Colonic mucosa (tissue), 4 donors: Measurements from ENCODE around the gene KCNA1. TPM values are rescaled to one million over a fixed set of nuclear protein-coding genes. Genes with fewer than 3 reads are reported as not detected.

ENCODE experiments used
- DNase-seq: peaks from one replicate; pipeline ENCODE4 v3.0.0-alpha.2; 2020
- H3K27ac ChIP-seq: fragments of 200-600 bp; one replicate; pipeline ENCODE4 v1.8.0; 2021
- H3K27me3 ChIP-seq: fragments of 200-600 bp; one replicate; pipeline ENCODE4 v1.8.0; 2021
- H3K36me3 ChIP-seq: fragments of 200-600 bp; one replicate; pipeline ENCODE4 v1.8.0; 2021
- H3K4me1 ChIP-seq: fragments of 200-600 bp; one replicate; pipeline ENCODE4 v1.8.0; 2021; ENCODE audit warnings: mild to moderate bottlenecking
- H3K4me3 ChIP-seq: fragments of 200-600 bp; one replicate; pipeline ENCODE4 v1.8.0; 2021
- H3K9ac ChIP-seq, 2 donors: one replicate each; pipeline ENCODE4 v1.7.0; 2013; ENCODE audit warnings: control low read depth in 2 of 2, low read depth in 2 of 2, low read length in 2 of 2
- H3K9me3 ChIP-seq: fragments of 200-600 bp; one replicate; pipeline ENCODE4 v1.8.0; 2021
- CTCF ChIP-seq: fragments of 200-600 bp; IDR thresholded peaks from one replicate; pipeline ENCODE4 v1.8.0; 2022; ENCODE audit warnings: antibody characterized with exemption, mild to moderate bottlenecking
- intact Hi-C: fragments of 100-400 bp; cut with DNase I; formaldehyde crosslinking; loops from one replicate; pipeline ENCODE4 v1.14.1; 2022
- total RNA-seq, 2 donors: library from RNA; stranded (reverse); fragmentation: NEBNext Ultra II Directional in 1 of 2; extraction: Animal tissue kit (Norgen Biotek cat#: 25700) in 1 of 2; gene quantifications; one replicate each; pipeline ENCODE4 v1.2.1, GENCODE V29; 2021
- donor health status: healthy.
- donor health status: DM: no; HTN: no; CAD: no.
- donor health status: DM: no; HTN: no; CAD: no.

KCNA1 gene
- total RNA-seq, 2 donors from 2014 or later, result 0.61 TPM; not detected in 1

DNA sequence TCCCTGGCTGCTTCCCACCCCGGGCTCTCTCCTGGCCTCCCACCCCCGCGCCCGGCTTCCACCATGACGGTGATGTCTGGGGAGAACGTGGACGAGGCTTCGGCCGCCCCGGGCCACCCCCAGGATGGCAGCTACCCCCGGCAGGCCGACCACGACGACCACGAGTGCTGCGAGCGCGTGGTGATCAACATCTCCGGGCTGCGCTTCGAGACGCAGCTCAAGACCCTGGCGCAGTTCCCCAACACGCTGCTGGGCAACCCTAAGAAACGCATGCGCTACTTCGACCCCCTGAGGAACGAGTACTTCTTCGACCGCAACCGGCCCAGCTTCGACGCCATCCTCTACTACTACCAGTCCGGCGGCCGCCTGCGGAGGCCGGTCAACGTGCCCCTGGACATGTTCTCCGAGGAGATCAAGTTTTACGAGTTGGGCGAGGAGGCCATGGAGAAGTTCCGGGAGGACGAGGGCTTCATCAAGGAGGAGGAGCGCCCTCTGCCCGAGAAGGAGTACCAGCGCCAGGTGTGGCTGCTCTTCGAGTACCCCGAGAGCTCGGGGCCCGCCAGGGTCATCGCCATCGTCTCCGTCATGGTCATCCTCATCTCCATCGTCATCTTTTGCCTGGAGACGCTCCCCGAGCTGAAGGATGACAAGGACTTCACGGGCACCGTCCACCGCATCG lies 1.8 kb downstream of the KCNA1 start:
- intact Hi-C loops, result no loop called here
- Histone ChIP-seq H3K9ac (no peak overlapping the region), H3K4me3 (no peak overlapping the region), H3K27ac (no peak overlapping the region), H3K27me3 (peaks cover 56% of the 10 kb centered on the region), H3K9me3 (no peaks in the 10 kb centered on the region), H3K4me1 (no peaks in the 10 kb centered on the region), H3K36me3 (no peaks in the 10 kb centered on the region)
- DNase-seq, result peak; percentile 18
- no peak for TF ChIP-seq CTCF

GRCh38 chr12:4914720-4915119 lies 5.0 kb downstream of the KCNA1 start:
- no peaks in the 10 kb centered on the region for H3K9me3 ChIP-seq
- no peak for DNase-seq
- H3K4me1 ChIP-seq, result no peaks in the 10 kb centered on the region
- TF ChIP-seq CTCF, result no peak
- no peak overlapping the region for H3K27ac ChIP-seq
- no peaks in the 10 kb centered on the region for H3K36me3 ChIP-seq
- intact Hi-C loops, result no loop called here
- no peak overlapping the region for H3K9ac ChIP-seq
- peaks cover 34% of the 10 kb centered on the region for H3K27me3 ChIP-seq
- no peak overlapping the region for H3K4me3 ChIP-seq

- Histone ChIP-seq H3K9me3 (no peaks in the 10 kb centered on the region), H3K4me1 (no peaks in the 10 kb centered on the region), H3K9ac (no peak overlapping the region), H3K27me3 (peaks cover 25% of the 10 kb centered on the region), H3K4me3 (no peak overlapping the region), H3K36me3 (no peaks in the 10 kb centered on the region), H3K27ac (no peak overlapping the region)
- intact Hi-C loops, result no loop called here
- no peak for DNase-seq
- TF ChIP-seq CTCF, result no peak
Measured at GRCh38 chr12:4915752-4916151, 6.0 kb downstream of the KCNA1 start.

DNA sequence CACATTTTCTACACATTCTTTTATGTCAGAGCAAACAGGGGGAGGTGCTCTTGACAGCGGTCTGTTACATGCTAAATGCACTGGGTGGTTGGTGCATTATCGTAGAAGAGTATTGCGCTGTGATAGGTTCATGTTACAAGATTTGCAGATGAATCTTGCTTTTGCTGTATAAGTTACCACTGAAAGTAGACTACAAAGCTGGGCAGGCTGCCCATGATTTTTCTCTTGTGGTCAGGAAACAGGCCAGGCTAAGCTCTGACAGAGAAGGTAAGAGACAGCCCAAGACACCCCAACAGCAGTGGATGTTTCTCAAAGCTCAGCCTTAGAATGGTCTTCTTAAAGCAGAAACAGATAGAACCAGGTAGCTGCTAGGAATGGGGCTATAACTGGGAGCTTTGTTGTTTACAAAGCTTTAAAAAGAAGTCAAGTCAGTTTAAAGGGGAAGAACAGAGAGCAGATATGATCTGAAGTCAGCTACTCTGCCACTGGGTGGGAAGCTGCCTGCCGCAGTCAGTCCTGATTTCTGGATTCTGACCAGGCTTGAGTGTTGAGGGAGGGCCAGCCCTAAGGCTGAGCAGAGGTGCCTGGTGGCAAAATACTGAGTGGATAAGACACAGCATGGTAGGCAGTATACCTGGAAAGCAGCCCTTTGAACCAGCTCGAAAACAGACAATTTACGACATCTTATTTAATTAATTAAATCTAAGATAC lies 9.4 kb downstream of the KCNA1 start:
- TF ChIP-seq CTCF, result no peak
- intact Hi-C loops, result no loop called here
- Histone ChIP-seq H3K36me3 (no peaks in the 10 kb centered on the region), H3K9ac (no peak overlapping the region), H3K27me3 (peaks cover 8% of the 10 kb centered on the region), H3K27ac (no peak overlapping the region), H3K9me3 (no peaks in the 10 kb centered on the region), H3K4me3 (no peak overlapping the region), H3K4me1 (no peaks in the 10 kb centered on the region)
- no peak for DNase-seq

DNA sequence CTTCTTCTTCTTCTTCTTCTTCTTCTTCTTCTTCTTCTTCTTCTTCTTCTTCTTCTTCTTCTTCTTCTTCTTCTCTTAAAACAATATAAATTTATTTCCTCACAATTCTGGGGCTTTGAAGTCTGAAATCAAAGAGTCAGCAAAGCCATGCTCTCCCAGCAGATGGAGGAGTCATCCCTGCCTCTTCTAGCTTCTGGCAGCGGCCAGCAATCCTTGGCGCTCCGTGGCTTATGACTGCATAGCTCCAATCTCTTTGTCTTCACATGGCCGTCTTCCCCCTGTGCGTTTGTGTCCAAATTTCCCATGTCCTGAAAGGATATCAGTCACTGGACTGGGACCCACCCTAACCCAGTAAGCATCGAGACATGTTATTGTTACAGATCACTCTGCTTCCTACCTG lies 22.9 kb downstream of the KCNA1 start:
- Histone ChIP-seq H3K27me3 (no peaks in the 10 kb centered on the region), H3K9me3 (no peaks in the 10 kb centered on the region), H3K27ac (no peak overlapping the region), H3K9ac (no peak overlapping the region), H3K4me1 (no peaks in the 10 kb centered on the region), H3K4me3 (no peak overlapping the region), H3K36me3 (no peaks in the 10 kb centered on the region)
- intact Hi-C loops, result no loop called here
- no peak for TF ChIP-seq CTCF
- no peak for DNase-seq
